Neutrophil (primary cell): Measurements from ENCODE around the gene GAPDHS.

ENCODE experiments used
- H3K27ac ChIP-seq: fragments of 200-600 bp; sonication (generic); 2 replicates; pipeline ENCODE4 v1.5.1; 2016; ENCODE audit warnings: mild to moderate bottlenecking, moderate library complexity
- H3K27me3 ChIP-seq: fragments of 200-600 bp; sonication (generic); 2 replicates; pipeline ENCODE4 v1.6.0; 2016; ENCODE audit warnings: mild to moderate bottlenecking
- H3K36me3 ChIP-seq: fragments of 200-600 bp; sonication (generic); 2 replicates; pipeline ENCODE4 v1.5.1; 2017
- H3K4me1 ChIP-seq, 2 experiments: fragments of 200-600 bp in 1 of 2; sonication (generic) in 1 of 2; 1 replicate in 1 of 2; 2 replicates in 1 of 2; pipeline versions ENCODE4 v1.5.1 to v1.6.1; 2013 to 2016; ENCODE audit warnings: low read depth in 1 of 2, low read length in 1 of 2, mild to moderate bottlenecking in 1 of 2, moderate library complexity in 1 of 2; ENCODE audit not compliant: control insufficient read depth in 1 of 2, insufficient read depth in 1 of 2
- H3K4me3 ChIP-seq, 2 experiments: fragments of 200-600 bp in 1 of 2; sonication (generic) in 1 of 2; 1 replicate in 1 of 2; 2 replicates in 1 of 2; pipeline ENCODE4 v1.5.1; 2013 to 2016; ENCODE audit warnings: low read depth in 1 of 2, low read length in 1 of 2, mild to moderate bottlenecking in 1 of 2, moderate library complexity in 1 of 2
- H3K9me3 ChIP-seq: fragments of 200-600 bp; sonication (generic); 2 replicates; pipeline ENCODE4 v1.5.1; 2016
- CTCF ChIP-seq: fragments of 200-600 bp; sonication (generic); IDR thresholded peaks from 2 replicates; pipeline ENCODE4 v1.5.1; 2016; ENCODE audit warnings: antibody characterized with exemption

Gene GAPDHS

GRCh38 chr19:35490364-35490763 is 42.9 kb upstream of the GAPDHS start, which contains the start of gene KRTDAP:
KRTDAP (minus strand) TSS chr19:35490464; CDS start chr19:35490442, 22 bp downstream.
- no peak within 1 kb of the TSS for H3K27ac ChIP-seq
- H3K4me1 ChIP-seq, result peaks cover 0 to 3% of the 10 kb centered on the region in 2 experiments
- no peak for TF ChIP-seq CTCF
- no peaks in the 10 kb centered on the region for H3K36me3 ChIP-seq
- peaks cover 30% of the 10 kb centered on the region for H3K27me3 ChIP-seq
- no peak within 1 kb of the TSS for H3K4me3 ChIP-seq
- no peaks in the 10 kb centered on the region for H3K9me3 ChIP-seq

- no peak for TF ChIP-seq CTCF
These were observed 41.4 kb upstream of the GAPDHS start for GRCh38 chr19:35491836-35492360.

GRCh38 chr19:35493971-35494370 is 39.3 kb upstream of the GAPDHS start:
- TF ChIP-seq CTCF, result no peak
- H3K27me3 ChIP-seq, result peaks cover 5% of the 10 kb centered on the region
- no peak overlapping the region for H3K4me3 ChIP-seq
- peaks cover 0 to 5% of the 10 kb centered on the region in 2 experiments for H3K4me1 ChIP-seq
- H3K9me3 ChIP-seq, result no peaks in the 10 kb centered on the region
- no peak overlapping the region for H3K27ac ChIP-seq
- H3K36me3 ChIP-seq, result no peaks in the 10 kb centered on the region

More at GRCh38 chr19:35491836-35492360, 41.4 kb upstream of the GAPDHS start:
- no peaks in the 10 kb centered on the region for H3K36me3 ChIP-seq
- no peaks in the 10 kb centered on the region for H3K9me3 ChIP-seq
- H3K4me1 ChIP-seq, result peaks cover 0 to 5% of the 10 kb centered on the region in 2 experiments
- no peak overlapping the region for H3K27ac ChIP-seq
- peaks cover 19% of the 10 kb centered on the region for H3K27me3 ChIP-seq
- H3K4me3 ChIP-seq, result no peak overlapping the region

- H3K4me3 ChIP-seq, result no peak overlapping the region
- no peak overlapping the region for H3K27ac ChIP-seq
- peaks cover 5% of the 10 kb centered on the region for H3K27me3 ChIP-seq
- peak; percentile 97 for TF ChIP-seq CTCF
- H3K4me1 ChIP-seq, result peaks cover 0 to 5% of the 10 kb centered on the region in 2 experiments
- no peaks in the 10 kb centered on the region for H3K36me3 ChIP-seq
- H3K9me3 ChIP-seq, result no peaks in the 10 kb centered on the region
These were observed 37.9 kb upstream of the GAPDHS start for GRCh38 chr19:35495107-35496064.

GRCh38 chr19:35497406-35497805 is 35.9 kb upstream of the GAPDHS start:
- H3K27ac ChIP-seq, result no peak overlapping the region

More at GRCh38 chr19:35497406-35497805, 35.9 kb upstream of the GAPDHS start:
- Histone ChIP-seq H3K4me1 (peaks cover 0 to 5% of the 10 kb centered on the region in 2 experiments), H3K4me3 (no peak overlapping the region), H3K27me3 (peaks cover 5% of the 10 kb centered on the region), H3K36me3 (no peaks in the 10 kb centered on the region), H3K9me3 (no peaks in the 10 kb centered on the region)
- TF ChIP-seq CTCF, result no peak
